Right lobe of liver (tissue), 4 donors: ENCODE measurements around the gene PROKR1.

Source experiments
- POLR2A ChIP-seq: fragments of 450-650 bp; IDR thresholded peaks from one replicate; pipeline ENCODE4 v1.6.1; 2017; ENCODE audit warnings: antibody characterized with exemption, mild to moderate bottlenecking
- TF ChIP-seq, protein P1 (sequence below), 4 donors: fragments of 200-600 bp in 3 of 4; fragments of 450-650 bp in 1 of 4; IDR thresholded peaks; one replicate each; pipeline versions ENCODE4 v1.5.1 to v1.8.0; 2016 to 2022; ENCODE audit warnings: antibody characterized with exemption in 4 of 4, mild to moderate bottlenecking in 2 of 4
- donor health status: DM: no; HTN: no; CAD: no.
- donor health status: DM: no; HTN: no; CAD: no.
- donor health status: DM: no; HTN: yes; CAD: no.

DNA sequence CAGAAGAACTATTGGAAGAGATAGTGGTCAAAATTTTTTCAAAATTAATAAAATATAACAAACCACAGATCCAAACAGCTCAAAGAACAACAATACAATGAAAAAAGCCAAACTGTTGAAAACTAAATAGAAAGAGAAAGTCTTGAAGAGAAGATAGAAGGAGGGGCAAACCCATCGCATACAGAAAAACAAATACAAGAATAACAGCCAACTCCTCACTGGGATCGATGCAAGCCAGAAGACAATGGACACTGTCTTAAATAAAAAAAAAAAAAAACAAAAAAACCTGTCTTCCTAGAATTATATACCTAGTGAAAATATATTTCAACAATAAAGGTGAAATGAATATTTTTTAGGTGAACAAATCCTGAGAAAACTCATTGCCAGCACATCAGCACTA lies 57.2 kb downstream of the PROKR1 start:
- TF ChIP-seq, protein P1, sequence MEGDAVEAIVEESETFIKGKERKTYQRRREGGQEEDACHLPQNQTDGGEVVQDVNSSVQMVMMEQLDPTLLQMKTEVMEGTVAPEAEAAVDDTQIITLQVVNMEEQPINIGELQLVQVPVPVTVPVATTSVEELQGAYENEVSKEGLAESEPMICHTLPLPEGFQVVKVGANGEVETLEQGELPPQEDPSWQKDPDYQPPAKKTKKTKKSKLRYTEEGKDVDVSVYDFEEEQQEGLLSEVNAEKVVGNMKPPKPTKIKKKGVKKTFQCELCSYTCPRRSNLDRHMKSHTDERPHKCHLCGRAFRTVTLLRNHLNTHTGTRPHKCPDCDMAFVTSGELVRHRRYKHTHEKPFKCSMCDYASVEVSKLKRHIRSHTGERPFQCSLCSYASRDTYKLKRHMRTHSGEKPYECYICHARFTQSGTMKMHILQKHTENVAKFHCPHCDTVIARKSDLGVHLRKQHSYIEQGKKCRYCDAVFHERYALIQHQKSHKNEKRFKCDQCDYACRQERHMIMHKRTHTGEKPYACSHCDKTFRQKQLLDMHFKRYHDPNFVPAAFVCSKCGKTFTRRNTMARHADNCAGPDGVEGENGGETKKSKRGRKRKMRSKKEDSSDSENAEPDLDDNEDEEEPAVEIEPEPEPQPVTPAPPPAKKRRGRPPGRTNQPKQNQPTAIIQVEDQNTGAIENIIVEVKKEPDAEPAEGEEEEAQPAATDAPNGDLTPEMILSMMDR (IDR thresholded peaks at IDR 0.05) = no peak
- no peak for TF ChIP-seq POLR2A
